Fibroblast of skin of right quadriceps (primary cell): ENCODE results near the gene VPS26C.

Experiments
- DNase-seq: peaks from one replicate; pipeline ENCODE4 v3.0.0-alpha.2; 2013

Gene VPS26C

GRCh38 chr21:37200641-37201480, 66.3 kb downstream of the VPS26C start:
- no peak for DNase-seq

- DNase-seq, result no peak
These were observed 67.8 kb downstream of the VPS26C start for GRCh38 chr21:37199057-37199924.

DNA sequence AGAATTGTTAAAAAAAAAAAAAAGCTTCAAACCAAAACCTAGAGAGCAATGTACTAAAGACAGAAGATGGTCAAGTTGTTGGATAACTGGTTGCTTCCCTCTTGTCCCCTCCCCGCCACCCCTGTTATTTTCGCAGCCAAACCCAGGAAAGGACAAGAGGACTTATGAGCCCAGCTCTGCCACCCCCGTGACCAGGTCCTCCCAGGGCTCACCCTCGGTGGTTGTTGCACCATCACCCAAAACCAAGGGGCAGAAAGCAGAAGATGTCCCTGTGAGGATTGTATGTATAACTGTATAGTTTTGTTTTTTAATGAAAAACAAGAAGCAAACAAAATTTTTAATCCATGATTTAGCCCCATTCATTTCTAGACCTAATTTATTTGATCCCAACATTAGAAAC, 69.4 kb downstream of the VPS26C start:
- DNase-seq, result no peak

GRCh38 chr21:37196847-37197246, 70.3 kb downstream of the VPS26C start:
- no peak for DNase-seq

DNA sequence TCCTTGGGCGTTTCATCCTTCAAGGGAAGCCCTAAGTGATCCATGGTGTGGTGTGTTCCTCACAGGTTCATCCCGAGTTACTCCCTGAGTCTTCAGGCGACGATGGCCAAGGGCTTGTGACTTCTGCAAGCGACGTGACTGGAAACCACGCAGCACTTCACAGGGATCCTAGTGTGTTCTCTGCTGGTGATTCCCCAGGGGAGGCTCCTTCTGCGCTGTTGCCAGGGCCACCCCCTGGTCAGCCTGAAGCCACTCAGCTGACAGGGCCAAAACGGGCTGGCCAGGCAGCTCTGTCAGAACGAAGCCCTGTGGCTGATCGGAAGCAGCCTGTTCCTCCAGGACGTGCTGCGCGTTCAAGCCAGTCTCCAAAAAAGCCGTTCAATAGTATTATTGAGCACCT, 71.5 kb downstream of the VPS26C start:
- DNase-seq, result no peak

DNA sequence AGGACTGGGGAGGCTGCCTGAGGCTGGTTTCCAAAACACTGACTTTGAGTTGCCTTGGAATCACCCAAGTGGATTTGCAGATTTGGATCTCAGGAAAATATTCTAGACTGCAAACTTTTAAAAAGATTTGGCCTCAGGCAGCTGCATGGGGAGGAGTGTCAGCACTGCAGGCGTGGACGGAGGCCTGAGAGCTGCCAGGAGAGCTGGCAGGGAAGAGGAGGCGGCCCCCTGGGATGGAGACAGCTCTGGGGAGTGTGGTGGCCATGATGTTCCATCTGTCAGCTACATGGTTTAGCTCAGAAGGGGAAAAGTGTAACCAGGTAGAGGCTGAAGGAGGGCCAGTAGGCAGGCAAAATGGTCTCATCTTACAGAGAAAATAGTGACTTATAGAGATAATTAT, 72.1 kb downstream of the VPS26C start:
- DNase-seq, result no peak

DNA sequence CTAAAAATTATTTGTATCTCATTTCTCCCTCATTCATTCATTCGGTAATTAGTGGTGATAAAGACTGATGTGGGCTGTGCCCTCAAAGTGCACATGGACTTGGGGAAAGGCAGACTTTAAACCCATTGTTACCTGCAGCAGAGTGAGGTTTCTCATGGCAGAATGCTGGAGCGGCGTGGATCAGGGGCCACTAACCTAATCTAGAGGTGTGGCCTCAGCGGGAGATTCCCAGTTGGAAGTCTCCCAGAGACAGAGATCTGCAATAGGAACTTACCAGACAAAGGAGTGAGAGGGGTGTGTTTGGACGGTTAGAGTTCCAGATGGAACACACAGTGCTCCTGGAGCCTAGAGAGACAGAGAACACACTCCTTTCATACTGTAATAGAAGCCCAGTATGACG, 73.5 kb downstream of the VPS26C start:
- DNase-seq, result no peak

DNA sequence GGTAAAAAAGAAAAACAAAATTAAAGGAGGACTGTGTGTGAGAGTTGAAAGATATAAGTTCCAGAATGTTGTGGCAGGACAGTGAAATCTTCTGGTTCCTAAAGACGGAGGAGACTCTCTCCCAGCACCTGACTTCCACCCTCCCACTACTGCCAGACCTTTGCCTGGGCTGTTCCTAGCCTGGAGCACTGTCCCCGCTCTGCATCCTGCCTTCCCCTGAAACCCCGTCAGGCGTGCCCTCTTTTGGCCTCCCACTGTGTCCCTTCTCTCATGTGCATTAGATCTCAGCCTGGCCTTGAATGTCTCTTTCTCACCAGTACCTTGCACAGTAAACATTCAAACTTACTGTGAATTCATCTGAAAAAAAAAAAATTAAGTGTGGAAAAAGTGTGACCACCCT, 74.1 kb downstream of the VPS26C start:
- DNase-seq, result no peak

GRCh38 chr21:37192019-37192418, 75.1 kb downstream of the VPS26C start:
- no peak for DNase-seq

DNA sequence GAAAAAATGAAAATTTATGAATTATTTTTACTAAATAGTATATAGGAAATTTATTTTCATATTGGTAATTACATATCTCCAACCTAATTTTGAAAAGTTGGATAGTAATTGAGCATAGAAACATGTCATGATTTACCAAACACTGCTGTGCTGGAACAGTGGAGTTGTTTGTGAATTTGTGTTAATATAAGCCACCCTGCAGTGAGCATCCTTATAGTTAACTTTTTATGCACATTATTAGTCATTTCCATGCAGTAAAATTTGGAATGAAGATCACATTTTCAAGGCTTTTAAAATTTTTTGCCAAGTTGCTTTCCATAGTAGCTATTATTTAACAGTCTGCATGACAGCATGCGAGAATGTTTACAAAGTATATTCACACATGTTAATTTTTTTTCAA, 78.3 kb downstream of the VPS26C start:
- DNase-seq, result no peak

DNA sequence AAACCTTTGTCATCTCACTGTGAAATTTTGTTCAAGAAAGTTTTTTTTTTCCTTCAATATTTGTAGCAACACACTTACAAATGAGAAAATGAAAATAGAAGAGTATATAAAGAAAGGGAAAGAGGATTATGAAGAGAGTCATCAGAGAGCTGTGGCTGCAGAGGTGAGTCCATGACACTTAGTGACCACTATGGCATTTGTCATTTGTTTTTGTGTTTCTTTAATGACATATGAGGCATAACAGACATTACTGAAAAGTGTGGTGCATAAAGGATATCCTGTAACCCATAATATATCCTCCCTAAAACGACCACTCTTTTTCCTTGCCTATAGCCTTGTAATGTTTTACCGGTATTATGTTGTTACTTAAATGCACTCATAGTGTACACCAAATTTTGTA, 80.2 kb downstream of the VPS26C start:
- DNase-seq, result no peak

- DNase-seq, result no peak
These were observed 82.1 kb downstream of the VPS26C start for GRCh38 chr21:37184784-37185593.

DNA sequence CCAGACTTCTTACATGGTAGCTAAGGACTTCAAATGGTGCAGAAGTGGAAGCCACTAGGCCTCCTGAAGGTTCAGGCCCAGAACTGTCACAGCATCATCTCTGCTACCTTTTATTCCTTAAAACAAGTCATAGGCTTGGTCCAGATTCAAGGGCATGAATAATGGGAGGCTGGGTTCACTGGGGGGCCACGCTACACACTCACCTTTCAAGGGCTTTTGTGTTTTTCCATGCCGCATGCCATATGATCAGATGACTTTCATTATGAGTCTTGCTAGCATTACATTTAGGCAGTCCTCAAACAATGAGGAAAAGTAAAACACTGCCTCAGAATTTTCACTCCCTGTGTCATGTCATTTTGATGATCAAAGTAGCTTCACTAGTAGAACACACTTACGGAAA, 83.4 kb downstream of the VPS26C start:
- DNase-seq, result no peak

DNA sequence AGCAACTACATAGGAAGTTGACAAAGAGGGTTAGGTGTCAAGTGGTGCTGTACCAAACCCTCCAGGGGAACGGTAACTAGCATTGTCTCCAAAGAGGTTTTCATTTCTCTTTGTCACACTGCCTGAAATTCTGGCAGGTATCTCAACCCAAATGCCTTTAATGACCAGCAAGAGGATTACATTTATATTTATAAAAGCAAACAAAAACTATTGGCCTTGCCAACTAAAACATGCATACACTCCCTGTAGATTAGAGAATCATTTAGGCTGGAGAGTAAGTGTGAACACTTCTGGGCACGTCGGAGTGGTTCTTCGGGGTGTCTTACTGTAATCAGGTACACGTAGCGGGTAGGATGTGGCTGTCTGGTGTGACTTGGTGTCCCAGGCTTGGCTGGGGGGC, 84.9 kb downstream of the VPS26C start:
- DNase-seq, result no peak

- DNase-seq, result no peak
These were observed 86.1 kb downstream of the VPS26C start for GRCh38 chr21:37181059-37181458.

GRCh38 chr21:37176716-37177115, 90.4 kb downstream of the VPS26C start:
- no peak for DNase-seq
